Eye (tissue), 1 donor: ENCODE measurements around the gene SEMA3C.

Experiments used
- DNase-seq: peaks from one replicate; pipeline ENCODE4 v3.0.0-alpha.2; 2015

SEMA3C gene

GRCh38 chr7:80884511-80885195, 34.2 kb downstream of the SEMA3C start:
- DNase-seq = no peak

- peak; percentile 59 for DNase-seq
Measured at GRCh38 chr7:80883154-80884025, 35.5 kb downstream of the SEMA3C start.

- no peak for DNase-seq
Measured at GRCh38 chr7:80882213-80882801, 36.5 kb downstream of the SEMA3C start.

GRCh38 chr7:80881351-80881900, 37.4 kb downstream of the SEMA3C start:
- no peak for DNase-seq

GRCh38 chr7:80879849-80880248, 39.0 kb downstream of the SEMA3C start:
- DNase-seq = no peak

DNA sequence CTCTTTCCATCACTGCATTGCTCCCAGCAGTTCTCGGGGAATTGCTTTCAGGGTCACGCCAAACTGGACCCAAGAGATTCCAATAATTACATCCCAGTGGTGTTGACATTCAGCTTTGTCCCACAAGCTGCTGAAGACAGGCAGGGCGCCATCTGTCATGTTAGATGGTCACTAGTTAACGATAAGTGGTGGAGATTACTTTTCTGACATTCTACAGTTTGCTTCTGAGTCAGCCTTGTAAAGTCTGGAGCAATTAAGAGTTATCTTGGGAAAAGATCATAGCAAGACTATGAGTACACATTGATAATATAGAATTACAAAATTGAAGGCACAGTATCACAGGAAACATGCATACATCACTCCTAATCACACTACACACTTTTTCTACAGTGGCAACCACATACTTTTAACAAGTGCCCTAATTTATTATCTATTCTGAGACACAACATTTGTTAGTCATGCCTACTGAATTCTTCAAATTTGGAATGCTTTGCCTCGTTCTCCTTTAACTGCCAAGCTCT, 41.9 kb downstream of the SEMA3C start:
- peak; percentile 90 for DNase-seq

DNA sequence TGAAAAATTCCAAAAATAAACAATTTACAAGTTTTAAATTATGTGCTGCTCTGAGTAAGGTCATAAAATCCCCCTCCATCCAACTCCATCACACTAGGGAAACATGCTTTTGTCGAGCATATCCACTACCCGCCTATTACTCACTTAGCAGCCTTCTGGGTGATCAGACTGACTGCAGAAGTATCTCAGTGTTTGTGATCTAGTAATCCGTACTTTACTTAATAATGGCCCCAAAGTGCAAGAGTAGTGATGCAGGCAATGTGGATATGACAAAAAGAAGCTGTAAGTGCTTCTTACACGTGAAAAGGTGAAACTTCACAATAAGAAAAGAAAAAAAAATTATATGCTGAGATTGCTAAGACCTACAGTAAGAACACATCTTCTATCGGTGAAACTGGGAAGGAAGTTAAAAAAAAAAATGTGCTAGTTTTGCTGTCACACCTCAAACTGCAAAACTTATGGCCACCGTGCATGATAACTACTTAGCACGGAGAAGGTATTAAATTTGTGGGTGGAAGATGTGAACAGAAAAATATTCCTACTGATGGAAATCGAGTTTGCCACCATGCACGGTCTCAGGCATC, 43.2 kb downstream of the SEMA3C start:
- no peak for DNase-seq

DNA sequence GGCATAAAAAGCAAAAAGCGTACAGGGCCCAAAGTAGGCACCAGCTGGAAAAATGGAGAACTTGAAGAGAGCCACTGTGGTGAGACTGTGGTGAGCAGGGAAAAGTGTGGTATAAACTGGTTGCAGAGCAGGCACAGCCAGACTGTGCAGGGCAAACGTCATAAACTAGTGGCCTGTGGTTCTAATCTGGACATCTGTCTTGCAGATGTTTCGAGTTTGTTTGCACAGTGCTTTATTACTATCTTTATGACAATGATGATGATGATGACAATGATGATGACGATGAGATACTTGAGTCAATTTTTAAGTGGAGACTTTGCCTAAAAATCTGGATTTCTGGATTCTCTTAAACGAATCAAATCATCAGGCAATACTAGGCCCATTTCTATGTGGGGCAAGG, 45.7 kb downstream of the SEMA3C start:
- DNase-seq = no peak

GRCh38 chr7:80871228-80871627, 47.6 kb downstream of the SEMA3C start:
- no peak for DNase-seq

DNA sequence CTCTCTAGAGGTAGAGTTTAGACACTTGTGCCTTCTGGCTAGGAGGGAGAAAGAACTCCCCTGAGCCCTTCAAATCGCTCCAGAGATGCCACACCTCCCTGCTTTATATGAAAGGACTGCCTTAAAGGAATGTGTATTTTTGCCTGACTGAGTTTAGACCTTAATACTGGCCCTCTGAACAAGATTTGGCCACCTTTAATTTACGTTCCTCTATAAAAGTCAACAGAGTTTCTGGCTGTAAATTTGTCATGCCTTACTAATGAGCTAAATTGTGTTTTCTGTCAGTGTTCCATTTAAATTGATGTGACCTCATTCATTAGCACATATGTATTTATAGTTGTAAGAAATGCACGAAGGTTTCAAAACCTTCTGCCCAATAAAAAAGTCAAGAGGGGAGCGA, 48.0 kb downstream of the SEMA3C start:
- no peak for DNase-seq

GRCh38 chr7:80869821-80870751, 48.8 kb downstream of the SEMA3C start:
- DNase-seq = no peak

- no peak for DNase-seq
Measured at GRCh38 chr7:80869106-80869784, 49.6 kb downstream of the SEMA3C start.

DNA sequence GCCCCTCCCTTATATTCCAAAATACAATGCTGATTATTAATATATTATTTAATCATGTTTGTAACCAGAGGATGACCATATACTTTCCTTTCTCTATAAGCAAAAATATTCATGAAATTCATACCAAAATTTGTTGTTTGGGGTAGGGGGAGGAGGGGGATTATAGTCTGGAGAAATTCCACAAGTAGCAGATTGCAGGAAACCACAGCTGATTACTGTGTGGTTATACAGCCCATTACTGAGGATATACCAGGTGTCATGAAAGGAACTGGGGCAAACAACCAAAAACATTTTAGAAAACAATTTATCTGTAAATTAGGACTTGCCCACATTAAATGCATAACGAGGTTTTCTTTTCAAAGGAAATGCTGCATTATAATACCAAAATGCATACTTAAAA, 50.3 kb downstream of the SEMA3C start:
- DNase-seq = no peak

DNA sequence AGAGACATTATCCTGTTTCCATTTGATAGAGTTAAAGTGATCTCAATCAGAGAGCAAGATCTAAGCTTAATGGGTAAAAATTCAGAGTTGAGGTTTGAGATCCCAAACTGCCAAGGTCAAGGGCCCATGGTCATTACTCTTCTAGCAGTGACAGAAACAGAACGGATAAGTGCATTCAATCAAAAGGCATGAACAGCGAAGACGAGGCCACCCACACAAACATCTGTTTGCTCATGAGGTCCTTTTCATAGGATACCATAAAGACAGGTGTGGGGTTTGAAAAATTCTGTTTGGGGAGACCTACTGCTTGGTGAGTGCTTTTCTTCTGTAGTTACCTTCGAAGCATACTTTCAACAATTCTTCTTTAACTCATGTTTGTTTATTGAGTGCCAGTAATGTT, 58.3 kb downstream of the SEMA3C start:
- DNase-seq = no peak

- no peak for DNase-seq
Measured at GRCh38 chr7:80859272-80859970, 59.4 kb downstream of the SEMA3C start.

- DNase-seq = no peak
Measured at GRCh38 chr7:80858141-80858903, 60.5 kb downstream of the SEMA3C start.

GRCh38 chr7:80856769-80857168, 62.1 kb downstream of the SEMA3C start:
- DNase-seq = no peak

DNA sequence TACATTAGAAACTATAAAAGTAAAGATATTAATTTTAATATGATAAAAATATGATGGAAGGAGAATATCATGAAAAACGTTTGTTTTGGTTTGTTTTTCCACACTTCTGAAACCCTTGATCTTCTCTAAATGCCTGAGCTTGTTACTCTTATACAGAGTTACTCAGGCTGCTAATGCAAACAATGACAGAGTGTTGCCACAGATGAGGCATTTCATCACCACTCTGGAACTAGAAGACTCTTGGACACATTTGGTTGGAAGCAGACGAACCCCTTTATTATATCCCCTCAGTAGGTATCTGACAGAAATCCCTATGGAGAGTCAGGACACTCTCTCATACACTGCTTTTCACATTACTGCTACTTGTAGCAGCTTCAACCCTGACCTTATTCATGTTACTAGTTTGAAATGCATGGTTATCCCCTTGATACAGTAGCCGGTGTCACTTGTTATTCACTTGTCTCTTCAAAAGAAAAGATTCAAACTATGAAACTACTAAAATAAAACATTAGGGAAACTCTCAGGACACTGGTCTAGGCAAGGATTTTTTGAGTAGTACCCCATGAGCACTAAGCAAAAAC, 66.9 kb downstream of the SEMA3C start:
- DNase-seq = no peak

- no peak for DNase-seq
Measured at GRCh38 chr7:80848841-80849240, 70.0 kb downstream of the SEMA3C start.
